ENCODE data around the gene CERS4. TPM values are rescaled to one million over a fixed set of nuclear protein-coding genes. Genes with fewer than 3 reads are reported as not detected.

Gene CERS4
- total and polyA plus RNA-seq, 2 of the 8 experiments (the other 6 are each of a cell fraction or from before 2014, with no cell fraction given): 88.2 to 179 TPM

DNA sequence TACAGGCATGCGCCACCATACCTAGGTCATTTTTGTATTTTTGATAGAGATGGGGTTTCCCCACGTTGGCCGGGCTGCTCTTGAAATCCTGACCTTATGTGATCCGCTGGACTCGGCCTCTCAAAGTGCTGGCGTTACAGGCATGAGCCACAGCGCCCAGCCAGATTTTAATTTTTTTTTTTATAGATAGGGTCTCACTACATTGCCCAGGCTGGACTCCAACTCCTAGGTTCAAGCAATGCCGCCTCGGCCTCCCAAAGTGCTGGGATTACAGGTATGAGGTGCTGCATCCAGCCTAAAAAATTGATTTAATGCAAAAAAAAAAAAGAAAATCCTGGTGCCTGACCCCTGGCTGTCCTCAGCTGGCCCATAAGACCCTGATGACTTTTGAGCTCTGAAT is 24.9 kb upstream of the CERS4 start (continued):
- TF ChIP-seq CHD7 (IDR thresholded peaks at IDR 0.05; ENCODE audit: insufficient replicate concordance, low read length) (no peak), RBBP5 (IDR thresholded peaks at IDR 0.05; ENCODE audit: borderline replicate concordance, low read depth, low read length) (no peak), SP4 (IDR thresholded peaks at IDR 0.05; ENCODE audit: low read length) (no peak)
